Pons (tissue), 1 donor: Measurements from ENCODE around the gene PYGO2.
A peak's percentile ranks its signal among the peaks of the same experiment; 100 is the strongest.
"Not testable (repeated sequence)": the region's sequence is repeated elsewhere in the genome, so short reads cannot be mapped to it uniquely, and the experiment has no call there.

ENCODE experiments used
- DNase-seq: peaks from one replicate; pipeline ENCODE4 v3.0.0-alpha.2; 2016; ENCODE audit warnings: low spot score

PYGO2 gene

GRCh38 chr1:154999571-155000410 lies 38.2 kb upstream of the PYGO2 start:
- DNase-seq = no peak

DNA sequence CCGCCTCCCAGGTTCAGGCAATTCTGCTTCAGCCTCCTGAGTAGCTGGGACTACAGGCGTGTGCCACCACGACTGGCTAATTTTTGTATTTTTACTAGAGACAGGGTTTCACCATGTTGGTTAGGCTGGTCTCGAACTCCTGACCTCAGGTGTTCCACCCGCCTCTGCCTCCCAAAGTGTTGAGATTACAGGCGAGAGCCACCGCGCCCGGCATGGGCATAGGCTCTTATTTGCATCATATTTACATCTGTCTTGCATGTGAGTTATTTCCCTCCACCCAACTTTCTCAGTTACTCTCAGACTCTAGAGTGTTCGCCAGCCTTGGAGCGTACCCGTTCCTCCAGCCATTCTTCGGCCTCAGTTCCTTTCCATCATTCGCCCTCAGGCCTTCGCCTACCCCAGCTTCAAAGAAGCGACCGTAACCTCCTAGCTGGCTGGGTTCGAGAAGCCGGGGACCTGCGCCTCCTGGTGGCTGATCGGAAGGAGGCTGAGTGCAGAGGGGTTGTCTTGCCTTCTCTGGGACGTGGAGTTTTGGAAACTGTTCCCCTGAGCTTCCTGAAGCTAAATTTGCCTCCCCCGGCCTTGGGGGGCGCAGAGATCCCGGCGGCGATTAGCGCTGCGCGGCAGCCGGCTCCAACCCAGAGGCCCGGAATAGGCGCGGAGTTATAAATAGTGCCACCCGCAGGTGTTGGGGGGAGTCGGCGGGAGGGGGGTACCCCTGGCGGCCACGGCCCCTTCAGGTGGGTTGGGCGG lies 37.4 kb upstream of the PYGO2 start:
- no peak for DNase-seq

- no peak for DNase-seq
Observed at GRCh38 chr1:154998201-154998780, 36.7 kb upstream of the PYGO2 start.

DNA sequence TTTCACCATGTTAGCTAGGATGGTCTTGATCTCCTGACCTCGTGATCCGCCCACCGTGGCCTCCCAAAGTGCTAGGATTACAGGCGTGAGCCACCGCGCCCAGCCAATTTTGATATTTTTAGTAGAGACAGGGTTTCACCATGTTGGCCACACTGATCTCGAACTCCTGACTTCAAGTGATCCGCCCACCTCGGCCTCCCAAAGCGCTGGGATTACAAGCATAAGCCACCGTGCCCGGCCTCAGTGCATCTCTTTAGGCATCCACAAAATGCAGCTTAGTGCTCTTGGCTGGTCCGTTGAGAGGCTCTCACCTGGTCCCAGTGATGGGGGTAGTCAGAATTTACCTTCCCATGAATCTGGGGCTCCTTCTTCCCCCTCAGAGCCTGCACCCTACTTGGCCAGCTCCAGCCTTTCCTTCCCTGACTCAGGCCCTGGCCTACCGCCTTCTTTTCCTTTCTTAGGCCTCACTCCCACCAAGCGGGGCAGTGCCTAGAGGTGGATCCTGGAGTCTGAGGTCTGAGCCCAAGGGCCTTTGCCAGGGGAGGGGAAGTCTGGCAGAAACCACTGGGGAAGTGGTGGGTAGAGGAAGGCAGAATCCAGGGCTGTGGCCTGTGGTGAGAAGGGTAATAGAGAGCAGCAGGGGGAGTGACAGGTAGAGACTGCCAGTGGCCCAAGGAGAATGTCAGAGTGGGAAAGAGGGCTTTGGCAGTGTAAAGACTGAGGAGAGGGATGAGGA lies 35.6 kb upstream of the PYGO2 start:
- DNase-seq = no peak

DNA sequence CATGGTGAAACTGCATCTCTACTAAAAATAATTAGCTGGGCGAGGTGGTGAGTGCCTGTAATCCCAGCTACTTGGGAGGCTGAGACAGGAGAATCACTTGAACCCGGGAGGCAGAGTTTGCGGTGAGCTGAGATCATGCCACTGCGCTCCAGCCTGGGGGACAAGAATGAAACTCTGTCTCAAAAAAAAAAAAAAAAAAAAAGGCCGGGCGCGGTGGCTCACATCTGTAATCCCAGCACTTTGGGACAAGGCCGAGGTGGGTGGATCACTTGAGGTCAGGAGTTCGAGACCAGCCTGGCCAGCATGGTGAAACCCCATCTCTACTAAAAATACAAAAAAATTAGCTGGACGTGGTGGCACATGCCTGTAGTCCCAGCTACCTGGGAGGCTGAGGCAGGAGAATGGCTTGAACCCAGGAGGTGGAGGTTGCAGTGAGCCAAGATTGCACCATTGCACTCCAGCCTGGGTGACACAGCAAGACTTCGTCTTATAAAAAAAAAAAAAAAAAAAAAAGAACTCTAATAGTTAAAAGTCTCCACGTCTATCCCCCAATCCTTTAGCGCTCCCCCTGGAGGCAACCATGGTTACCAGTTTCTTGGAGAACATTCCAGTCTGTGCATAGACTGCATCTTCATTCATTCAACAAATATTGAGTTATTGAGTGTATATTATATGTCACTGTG lies 33.9 kb upstream of the PYGO2 start:
- DNase-seq = peak; percentile 77

GRCh38 chr1:154994591-154994990 lies 33.0 kb upstream of the PYGO2 start:
- no peak for DNase-seq

- DNase-seq = no peak
Observed at GRCh38 chr1:154994269-154994587, 32.6 kb upstream of the PYGO2 start.

DNA sequence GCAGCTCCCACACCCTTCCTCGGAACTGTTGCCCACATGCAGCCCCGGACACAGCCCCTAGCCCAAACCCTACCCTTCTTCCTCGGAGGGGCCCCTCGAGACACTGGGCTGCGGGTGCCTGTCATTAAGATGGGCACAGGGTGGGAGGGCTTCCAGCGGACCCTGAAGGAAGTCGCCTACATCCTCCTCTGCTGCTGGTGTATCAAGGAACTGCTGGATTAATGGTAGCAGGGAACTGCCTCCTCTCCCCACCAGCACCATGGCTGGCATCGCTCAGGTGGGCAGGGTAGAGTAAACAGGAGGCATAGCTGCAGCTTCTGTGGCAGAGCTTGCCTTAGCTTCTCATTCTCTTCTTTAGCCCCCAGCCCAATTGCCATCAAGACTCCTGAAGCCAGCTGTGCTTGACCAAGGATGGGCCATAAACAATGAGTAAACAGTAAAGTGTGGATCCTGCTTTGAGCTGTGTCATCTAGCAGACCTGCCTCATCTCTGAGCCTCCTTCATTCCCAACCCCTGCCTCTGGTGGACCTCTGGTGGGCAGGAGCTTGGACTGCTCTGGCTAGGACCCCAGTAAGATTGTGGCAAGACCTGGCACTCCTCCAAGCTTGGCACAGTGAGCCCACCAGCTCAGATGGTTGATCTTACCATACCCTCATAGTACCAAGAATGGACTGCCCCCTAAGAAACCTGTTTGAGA lies 32.1 kb upstream of the PYGO2 start, which contains the start of gene LENEP:
LENEP (plus strand) TSS at position 15 of the 697 bp plus-strand sequence; CDS start at position 37, 22 bp downstream.
- DNase-seq = no peak

DNA sequence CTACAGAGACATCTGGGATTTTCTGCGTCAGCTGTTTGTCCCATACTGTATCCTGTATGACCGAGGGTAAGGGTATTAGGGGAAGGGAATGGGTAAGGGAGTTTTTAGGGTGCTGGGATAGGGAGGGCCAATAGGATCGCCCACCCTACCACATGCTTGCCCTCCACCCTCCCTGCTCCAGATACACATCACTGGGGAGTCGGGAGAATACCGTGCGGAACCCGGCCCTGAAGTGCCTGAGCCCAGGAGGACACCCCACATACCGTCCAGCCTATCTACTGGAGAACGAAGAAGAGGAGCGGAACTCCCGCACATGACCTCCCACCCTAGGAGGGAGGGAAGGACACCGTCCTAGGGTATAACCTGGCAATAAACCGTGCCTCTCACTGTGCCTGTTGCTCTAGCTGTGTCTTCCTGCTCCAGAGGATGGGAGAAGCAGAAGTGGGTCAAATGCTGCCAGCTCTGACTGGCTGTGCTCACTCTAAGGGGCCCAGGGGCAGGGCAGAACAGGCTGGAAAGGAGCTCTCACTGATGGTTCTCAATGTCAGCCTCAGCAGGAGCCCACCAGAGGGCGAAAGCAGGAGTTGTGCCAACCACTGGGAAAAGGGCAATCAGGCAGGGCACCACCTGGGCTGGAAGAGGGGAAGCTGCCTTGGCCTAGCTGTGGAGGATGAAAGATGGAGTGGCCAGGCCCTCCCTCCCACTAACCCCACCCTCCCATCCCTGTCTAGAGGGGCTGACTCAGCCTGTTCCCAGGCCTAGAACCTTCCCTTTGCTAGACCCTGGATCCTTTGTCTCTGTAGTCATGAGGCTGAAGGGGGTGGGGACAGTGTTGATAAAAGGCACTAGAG lies 31.4 kb upstream of the PYGO2 start:
- DNase-seq = no peak

DNA sequence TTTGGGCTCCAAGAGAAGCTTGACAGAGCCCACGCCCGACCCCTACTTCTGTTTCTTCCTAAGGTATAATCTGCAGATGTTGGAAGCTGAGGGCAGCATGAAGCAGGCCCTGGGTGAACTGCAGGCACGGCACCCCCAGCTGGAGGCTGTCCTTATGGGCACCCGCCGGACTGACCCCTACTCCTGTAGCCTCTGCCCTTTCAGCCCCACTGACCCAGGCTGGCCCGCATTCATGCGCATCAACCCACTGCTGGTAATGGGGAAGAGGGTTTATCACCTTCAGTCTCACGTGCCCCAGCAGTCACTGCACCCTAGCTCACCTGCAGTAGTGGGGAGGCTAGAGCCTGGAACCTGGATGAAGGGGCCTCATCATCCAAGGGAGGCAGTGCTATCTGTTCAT lies 28.7 kb upstream of the PYGO2 start:
- no peak for DNase-seq

- DNase-seq = no peak
Observed at GRCh38 chr1:154989195-154989860, 27.7 kb upstream of the PYGO2 start.

GRCh38 chr1:154988058-154988954 lies 26.7 kb upstream of the PYGO2 start:
- no peak for DNase-seq

DNA sequence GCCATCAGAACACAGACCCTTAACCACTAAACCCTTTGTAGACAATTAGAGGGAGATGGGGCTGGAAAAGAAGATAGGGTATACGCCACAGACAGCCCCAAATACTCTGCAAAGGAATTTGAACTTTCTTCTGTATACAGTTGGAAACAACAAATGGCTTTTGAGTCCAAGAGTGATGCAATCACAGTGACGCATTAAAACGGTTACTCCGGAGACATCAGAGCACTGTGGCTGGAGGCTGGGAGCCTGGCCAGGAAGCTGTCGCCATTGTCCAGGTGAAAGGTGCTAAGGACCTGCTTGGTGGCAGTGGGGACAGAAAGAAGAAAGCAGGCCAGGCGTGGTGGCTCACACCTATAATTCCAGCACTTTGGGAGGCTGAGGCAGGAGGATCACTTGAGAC lies 25.7 kb upstream of the PYGO2 start:
- DNase-seq = no peak

GRCh38 chr1:154986736-154987135 lies 25.2 kb upstream of the PYGO2 start:
- DNase-seq = not testable (repeated sequence)

DNA sequence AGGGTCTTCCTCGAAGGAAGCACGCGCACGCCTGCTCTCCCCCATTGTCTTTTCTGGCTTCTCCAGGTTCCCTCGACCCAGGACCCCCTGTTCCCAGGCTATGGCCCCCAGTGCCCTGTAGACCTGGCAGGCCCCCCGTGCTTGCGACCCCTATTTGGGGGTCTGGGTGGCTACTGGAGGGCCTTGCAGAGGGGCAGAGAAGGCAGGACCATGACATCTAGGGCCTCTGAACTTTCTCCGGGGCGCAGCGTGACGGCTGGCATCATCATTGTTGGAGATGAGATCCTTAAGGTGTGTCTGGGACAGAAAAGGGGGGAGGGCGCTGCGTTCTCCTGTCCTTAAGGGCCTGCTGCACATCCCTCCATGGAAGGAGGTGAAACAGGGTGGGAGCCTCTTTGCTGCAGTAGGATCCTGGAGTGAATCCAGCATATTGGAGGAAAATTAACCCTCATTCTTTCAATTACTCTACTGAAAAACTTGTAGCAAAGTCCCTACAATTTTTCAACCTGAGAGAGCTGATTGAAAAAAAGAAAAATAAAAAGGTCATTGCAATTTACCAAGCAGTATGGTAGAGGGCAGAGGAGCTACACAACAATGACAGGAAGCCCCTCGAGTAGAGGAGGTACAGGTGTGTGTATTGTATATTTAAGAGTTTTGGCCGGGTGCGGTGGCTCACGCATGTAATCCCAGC lies 22.3 kb upstream of the PYGO2 start:
- DNase-seq = no peak

GRCh38 chr1:154982897-154983648 lies 21.5 kb upstream of the PYGO2 start, which contains the start of gene FLAD1:
TSS of gene FLAD1 (plus strand) at chr1:154983344. CDS start at chr1:154983695, 351 bp downstream.
- peak; percentile 99 for DNase-seq

- no peak for DNase-seq
Observed at GRCh38 chr1:154982341-154982740, 20.8 kb upstream of the PYGO2 start.
